Neural cell (in vitro differentiated cells): ENCODE results near the gene BUD31. TPM values are rescaled to one million over a fixed set of nuclear protein-coding genes. Genes with fewer than 3 reads are reported as not detected.

ENCODE experiments used
- H2AFZ ChIP-seq: fragments of 200-600, 300-800 bp; sonication (generic), shearing (Covaris generic); 2 replicates; pipeline ENCODE4 v1.6.0; 2014; ENCODE audit warnings: low read depth, mild to moderate bottlenecking, antibody characterized with exemption, low read length, moderate library complexity
- H3F3A ChIP-seq: fragments of 200-600 bp; shearing (Covaris generic); 2 replicates; pipeline ENCODE4 v1.6.1; 2016; ENCODE audit warnings: mild to moderate bottlenecking, moderate library complexity, mixed read lengths, antibody characterized with exemption, low read length; ENCODE audit not compliant: insufficient read depth, poor library complexity, severe bottlenecking
- H3K27ac ChIP-seq: fragments of 200-600, 300-800 bp; sonication (generic), shearing (Covaris generic); 2 replicates; pipeline ENCODE4 v1.5.1; 2014; ENCODE audit warnings: mild to moderate bottlenecking, low read length, moderate library complexity
- H3K27me3 ChIP-seq: fragments of 300-800, 200-600 bp; sonication (generic), shearing (Covaris generic); 2 replicates; pipeline ENCODE4 v1.6.0; 2014; ENCODE audit warnings: mild to moderate bottlenecking, low read depth, low read length, moderate library complexity; ENCODE audit not compliant: insufficient read depth
- H3K36me3 ChIP-seq: fragments of 300-800, 200-600 bp; sonication (generic), shearing (Covaris generic); 2 replicates; pipeline ENCODE4 v1.5.1; 2014; ENCODE audit warnings: mild to moderate bottlenecking, antibody characterized with exemption, low read length, moderate library complexity; ENCODE audit not compliant: insufficient read depth
- H3K4me2 ChIP-seq: fragments of 300-800, 200-600 bp; sonication (generic), shearing (Covaris generic); 2 replicates; pipeline ENCODE4 v1.6.0; 2014; ENCODE audit warnings: mild to moderate bottlenecking, low read length
- H3K4me3 ChIP-seq: fragments of 300-800, 200-600 bp; sonication (generic), shearing (Covaris generic); 2 replicates; pipeline ENCODE4 v1.5.1; 2014; ENCODE audit warnings: mild to moderate bottlenecking, low read length, moderate library complexity
- H3K79me2 ChIP-seq: fragments of 200-600 bp; shearing (Covaris generic); replicated peaks from 2 replicates; pipeline ENCODE4 v1.6.0; 2014; ENCODE audit warnings: mild to moderate bottlenecking, low read length, moderate library complexity; ENCODE audit not compliant: insufficient read depth
- H3K9ac ChIP-seq: fragments of 300-800, 200-600 bp; sonication (generic), shearing (Covaris generic); 2 replicates; pipeline ENCODE4 v1.6.1; 2016; ENCODE audit warnings: mild to moderate bottlenecking, low read length, mixed read lengths
- H3K9me2 ChIP-seq: fragments of 200-600 bp; shearing (Covaris generic); 2 replicates; pipeline ENCODE4 v1.6.1; 2016; ENCODE audit warnings: mild to moderate bottlenecking, low read length, mixed read lengths; ENCODE audit not compliant: insufficient read depth
- H3K9me3 ChIP-seq: fragments of 200-600, 300-800 bp; sonication (generic), shearing (Covaris generic); 2 replicates; pipeline ENCODE4 v1.6.1; 2016; ENCODE audit warnings: mild to moderate bottlenecking, mixed run types, low read length, moderate library complexity, mixed read lengths
- H4K20me1 ChIP-seq: fragments of 200-600 bp; shearing (Covaris generic); 2 replicates; pipeline ENCODE4 v1.6.1; 2016; ENCODE audit warnings: mild to moderate bottlenecking, mixed run types; ENCODE audit not compliant: insufficient read depth
- EP300 ChIP-seq: fragments of 450-650 bp; conservative IDR thresholded peaks from 2 replicates; pipeline ENCODE4 v1.6.1; 2014; ENCODE audit warnings: antibody characterized with exemption, mild to moderate bottlenecking, moderate library complexity; ENCODE audit not compliant: poor library complexity, severe bottlenecking
- EZH2 ChIP-seq: fragments of 200-600, 300-800 bp; shearing (Covaris generic), sonication (generic); IDR thresholded peaks from 2 replicates; pipeline ENCODE4 v1.6.1; 2014; ENCODE audit warnings: antibody characterized with exemption, low read length, borderline replicate concordance, mild to moderate bottlenecking; ENCODE audit not compliant: insufficient read depth, poor library complexity, severe bottlenecking
- MXI1 ChIP-seq: fragments of 450-650 bp; conservative IDR thresholded peaks from 2 replicates; pipeline ENCODE4 v1.6.1; 2014; ENCODE audit warnings: antibody characterized with exemption, mild to moderate bottlenecking; ENCODE audit not compliant: poor library complexity, severe bottlenecking
- POLR2AphosphoS5 ChIP-seq: IDR thresholded peaks from 2 replicates; pipeline ENCODE4 v1.6.1; 2012
- RAD21 ChIP-seq: fragments of 450-650 bp; conservative IDR thresholded peaks from 2 replicates; pipeline ENCODE4 v1.6.1; 2014; ENCODE audit warnings: antibody characterized with exemption, mild to moderate bottlenecking, moderate library complexity
- SMC3 ChIP-seq: fragments of 450-650 bp; conservative IDR thresholded peaks from 2 replicates; pipeline ENCODE4 v1.6.1; 2014; ENCODE audit warnings: antibody characterized with exemption, mild to moderate bottlenecking, moderate library complexity; ENCODE audit not compliant: poor library complexity
- TAF1 ChIP-seq: IDR thresholded peaks from 2 replicates; pipeline ENCODE4 v1.6.1; 2012; ENCODE audit warnings: low read depth
- polyA plus RNA-seq: library from polyadenylated mRNA; depleted of rRNA; stranded (reverse); fragments of >200 nt; gene quantifications from 2 replicates; pipeline ENCODE4 v1.2.3, GENCODE V29; 2014
- TF ChIP-seq, protein P1 (sequence below): fragments of 450-650 bp; IDR thresholded peaks from 2 replicates; pipeline ENCODE4 v1.5.1; 2014; ENCODE audit warnings: antibody characterized with exemption, mild to moderate bottlenecking, moderate library complexity; ENCODE audit not compliant: poor library complexity, severe bottlenecking
- TF ChIP-seq, protein P2 (sequence below): IDR thresholded peaks from 2 replicates; pipeline ENCODE4 v1.6.1; 2012; ENCODE audit warnings: borderline replicate concordance

BUD31 gene
- polyA plus RNA-seq, 1 donor from 2014 or later: 251 TPM

DNA sequence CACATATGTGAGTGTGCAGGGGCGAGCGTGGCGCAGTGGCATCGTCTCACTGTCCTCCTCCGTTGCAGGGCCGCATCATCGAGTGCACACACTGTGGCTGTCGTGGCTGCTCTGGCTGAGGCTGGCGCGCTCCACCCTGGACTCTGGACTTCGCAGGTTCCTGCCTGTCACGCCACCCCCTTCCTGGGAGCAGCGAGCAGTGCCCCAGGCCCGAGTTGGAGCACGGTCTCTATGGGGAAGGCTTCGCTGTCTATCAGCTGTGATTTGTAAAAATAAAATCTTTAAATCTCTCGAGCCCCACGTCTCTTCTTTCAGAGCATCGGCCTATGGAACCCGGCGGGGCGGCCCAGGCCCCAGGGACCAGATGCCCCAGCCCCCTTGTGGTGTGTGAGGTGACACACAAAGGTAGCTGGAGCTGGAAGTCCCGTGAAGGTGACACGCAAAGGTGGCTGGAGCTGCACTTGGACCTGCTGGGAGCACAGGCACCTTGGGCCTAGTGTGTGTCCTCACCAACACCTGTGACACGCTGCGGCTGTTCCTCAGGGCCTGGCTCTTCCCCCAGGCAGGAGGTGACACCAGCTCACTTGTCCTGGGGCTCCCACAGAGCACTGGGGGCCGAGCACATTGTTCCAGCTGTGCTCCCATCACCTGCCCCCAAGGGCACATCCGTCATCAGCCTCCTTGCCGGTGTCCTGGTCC lies 10.7 kb downstream of the BUD31 start:
- no peaks in the 10 kb centered on the region for H3K27me3 ChIP-seq
- no peak overlapping the region for H3K9ac ChIP-seq
- no peak overlapping the region for H3K4me2 ChIP-seq
- no peaks in the 10 kb centered on the region for H3K79me2 ChIP-seq
- no peaks in the 10 kb centered on the region for H4K20me1 ChIP-seq
- TF ChIP-seq POLR2AphosphoS5 (no peak), TAF1 (no peak), EZH2 (no peak), EP300 (no peak), MXI1 (no peak), SMC3 (no peak), RAD21 (no peak)
- TF ChIP-seq, protein P1, sequence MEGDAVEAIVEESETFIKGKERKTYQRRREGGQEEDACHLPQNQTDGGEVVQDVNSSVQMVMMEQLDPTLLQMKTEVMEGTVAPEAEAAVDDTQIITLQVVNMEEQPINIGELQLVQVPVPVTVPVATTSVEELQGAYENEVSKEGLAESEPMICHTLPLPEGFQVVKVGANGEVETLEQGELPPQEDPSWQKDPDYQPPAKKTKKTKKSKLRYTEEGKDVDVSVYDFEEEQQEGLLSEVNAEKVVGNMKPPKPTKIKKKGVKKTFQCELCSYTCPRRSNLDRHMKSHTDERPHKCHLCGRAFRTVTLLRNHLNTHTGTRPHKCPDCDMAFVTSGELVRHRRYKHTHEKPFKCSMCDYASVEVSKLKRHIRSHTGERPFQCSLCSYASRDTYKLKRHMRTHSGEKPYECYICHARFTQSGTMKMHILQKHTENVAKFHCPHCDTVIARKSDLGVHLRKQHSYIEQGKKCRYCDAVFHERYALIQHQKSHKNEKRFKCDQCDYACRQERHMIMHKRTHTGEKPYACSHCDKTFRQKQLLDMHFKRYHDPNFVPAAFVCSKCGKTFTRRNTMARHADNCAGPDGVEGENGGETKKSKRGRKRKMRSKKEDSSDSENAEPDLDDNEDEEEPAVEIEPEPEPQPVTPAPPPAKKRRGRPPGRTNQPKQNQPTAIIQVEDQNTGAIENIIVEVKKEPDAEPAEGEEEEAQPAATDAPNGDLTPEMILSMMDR: no peak
- TF ChIP-seq, protein P2, sequence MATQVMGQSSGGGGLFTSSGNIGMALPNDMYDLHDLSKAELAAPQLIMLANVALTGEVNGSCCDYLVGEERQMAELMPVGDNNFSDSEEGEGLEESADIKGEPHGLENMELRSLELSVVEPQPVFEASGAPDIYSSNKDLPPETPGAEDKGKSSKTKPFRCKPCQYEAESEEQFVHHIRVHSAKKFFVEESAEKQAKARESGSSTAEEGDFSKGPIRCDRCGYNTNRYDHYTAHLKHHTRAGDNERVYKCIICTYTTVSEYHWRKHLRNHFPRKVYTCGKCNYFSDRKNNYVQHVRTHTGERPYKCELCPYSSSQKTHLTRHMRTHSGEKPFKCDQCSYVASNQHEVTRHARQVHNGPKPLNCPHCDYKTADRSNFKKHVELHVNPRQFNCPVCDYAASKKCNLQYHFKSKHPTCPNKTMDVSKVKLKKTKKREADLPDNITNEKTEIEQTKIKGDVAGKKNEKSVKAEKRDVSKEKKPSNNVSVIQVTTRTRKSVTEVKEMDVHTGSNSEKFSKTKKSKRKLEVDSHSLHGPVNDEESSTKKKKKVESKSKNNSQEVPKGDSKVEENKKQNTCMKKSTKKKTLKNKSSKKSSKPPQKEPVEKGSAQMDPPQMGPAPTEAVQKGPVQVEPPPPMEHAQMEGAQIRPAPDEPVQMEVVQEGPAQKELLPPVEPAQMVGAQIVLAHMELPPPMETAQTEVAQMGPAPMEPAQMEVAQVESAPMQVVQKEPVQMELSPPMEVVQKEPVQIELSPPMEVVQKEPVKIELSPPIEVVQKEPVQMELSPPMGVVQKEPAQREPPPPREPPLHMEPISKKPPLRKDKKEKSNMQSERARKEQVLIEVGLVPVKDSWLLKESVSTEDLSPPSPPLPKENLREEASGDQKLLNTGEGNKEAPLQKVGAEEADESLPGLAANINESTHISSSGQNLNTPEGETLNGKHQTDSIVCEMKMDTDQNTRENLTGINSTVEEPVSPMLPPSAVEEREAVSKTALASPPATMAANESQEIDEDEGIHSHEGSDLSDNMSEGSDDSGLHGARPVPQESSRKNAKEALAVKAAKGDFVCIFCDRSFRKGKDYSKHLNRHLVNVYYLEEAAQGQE: no peak
- no peak overlapping the region for H2AFZ ChIP-seq
- no peaks in the 10 kb centered on the region for H3K9me3 ChIP-seq
- H3K4me3 ChIP-seq: no peak overlapping the region
- H3K36me3 ChIP-seq: no peaks in the 10 kb centered on the region
- no peak overlapping the region for H3K27ac ChIP-seq
- H3F3A ChIP-seq: no peaks in the 10 kb centered on the region
- H3K9me2 ChIP-seq: no peaks in the 10 kb centered on the region

DNA sequence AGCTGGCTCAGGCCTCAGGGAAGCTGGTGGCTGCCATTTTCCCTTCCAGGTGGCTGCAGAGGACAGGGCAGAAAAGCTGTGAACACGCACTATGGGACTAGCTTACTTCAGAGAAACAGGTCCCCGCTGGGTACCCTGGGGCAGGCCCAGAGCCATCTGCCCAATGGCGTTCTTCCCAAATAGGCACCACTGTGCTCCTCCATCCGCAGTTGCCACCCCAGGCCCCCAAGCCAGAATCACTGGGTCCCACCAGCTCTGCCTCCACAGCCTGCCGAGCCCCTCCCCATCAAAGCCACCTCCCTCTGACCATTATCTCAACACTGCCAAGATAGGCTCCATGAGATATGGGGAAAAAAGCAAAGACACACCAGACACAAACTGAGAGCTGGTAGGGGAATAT lies 11.4 kb downstream of the BUD31 start:
- no peaks in the 10 kb centered on the region for H3K36me3 ChIP-seq
- H3K27me3 ChIP-seq: no peaks in the 10 kb centered on the region
- no peak overlapping the region for H3K4me2 ChIP-seq

More for the DNA sequence above, 11.4 kb downstream of the BUD31 start:
- TF ChIP-seq, protein P2: no peak
- no peak for TF ChIP-seq RAD21
- Histone ChIP-seq H3K27ac (no peak overlapping the region), H3K79me2 (no peaks in the 10 kb centered on the region), H4K20me1 (no peaks in the 10 kb centered on the region), H3K9me2 (no peaks in the 10 kb centered on the region), H3K9ac (no peak overlapping the region), H3K4me3 (no peak overlapping the region), H3K9me3 (no peaks in the 10 kb centered on the region), H2AFZ (no peak overlapping the region), H3F3A (no peaks in the 10 kb centered on the region)
